Omental fat pad (tissue), 4 donors: ENCODE measurements around the gene CUL1. TPM values are rescaled to one million over a fixed set of nuclear protein-coding genes. Genes with fewer than 3 reads are reported as not detected.

ENCODE experiments used
- ATAC-seq: fragments of 150-250 bp; one replicate; pipeline ENCODE4 v1.9.1; 2016; ENCODE audit warnings: mild to moderate bottlenecking, moderate library complexity; ENCODE audit not compliant: low FRiP score
- DNase-seq: peaks from one replicate; pipeline ENCODE4 v3.0.0-alpha.2; 2019; ENCODE audit warnings: low spot score
- total RNA-seq, 4 donors: library from RNA; depleted of rRNA; stranded (reverse); fragments of >200 nt; gene quantifications; one replicate each; pipeline ENCODE4 v1.1.0, GENCODE V29; 2016
- TF ChIP-seq, protein P1 (sequence below), 3 donors: fragments of 450-650 bp; IDR thresholded peaks; one replicate each; pipeline ENCODE4 v1.5.1; 2016 to 2017; ENCODE audit warnings: antibody characterized with exemption in 3 of 3, mild to moderate bottlenecking in 3 of 3, moderate library complexity in 2 of 3

The CUL1 gene
- total RNA-seq, 4 donors from 2014 or later: 47.0 to 74.5 (median 55.7) TPM

DNA sequence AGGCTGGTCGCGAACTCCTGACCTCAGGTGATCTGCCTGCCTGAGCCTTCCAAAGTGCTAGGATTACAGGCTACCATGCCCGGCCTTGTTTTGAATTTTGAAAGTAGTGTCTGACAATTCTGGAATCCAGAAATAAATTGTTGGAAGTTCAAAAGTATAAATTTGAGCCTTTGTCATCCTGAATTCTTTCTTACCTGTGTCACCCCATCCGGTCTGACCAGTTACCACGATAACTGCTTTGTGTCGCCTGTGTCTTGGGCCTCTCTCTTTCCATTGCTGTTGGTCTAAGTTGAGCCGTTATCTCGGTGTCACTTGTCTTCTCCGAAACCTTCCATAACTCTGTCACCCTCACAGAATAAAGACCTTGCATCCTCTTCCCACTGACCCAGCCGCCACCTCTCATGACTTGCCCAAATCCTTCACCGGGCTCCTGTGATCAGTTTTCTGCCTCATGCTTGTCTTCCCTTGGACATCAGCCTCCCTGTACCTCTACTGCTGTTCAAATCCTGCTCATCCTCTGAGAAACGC is 18.6 kb downstream of the CUL1 start:
- no peak for DNase-seq
- TF ChIP-seq, protein P1, sequence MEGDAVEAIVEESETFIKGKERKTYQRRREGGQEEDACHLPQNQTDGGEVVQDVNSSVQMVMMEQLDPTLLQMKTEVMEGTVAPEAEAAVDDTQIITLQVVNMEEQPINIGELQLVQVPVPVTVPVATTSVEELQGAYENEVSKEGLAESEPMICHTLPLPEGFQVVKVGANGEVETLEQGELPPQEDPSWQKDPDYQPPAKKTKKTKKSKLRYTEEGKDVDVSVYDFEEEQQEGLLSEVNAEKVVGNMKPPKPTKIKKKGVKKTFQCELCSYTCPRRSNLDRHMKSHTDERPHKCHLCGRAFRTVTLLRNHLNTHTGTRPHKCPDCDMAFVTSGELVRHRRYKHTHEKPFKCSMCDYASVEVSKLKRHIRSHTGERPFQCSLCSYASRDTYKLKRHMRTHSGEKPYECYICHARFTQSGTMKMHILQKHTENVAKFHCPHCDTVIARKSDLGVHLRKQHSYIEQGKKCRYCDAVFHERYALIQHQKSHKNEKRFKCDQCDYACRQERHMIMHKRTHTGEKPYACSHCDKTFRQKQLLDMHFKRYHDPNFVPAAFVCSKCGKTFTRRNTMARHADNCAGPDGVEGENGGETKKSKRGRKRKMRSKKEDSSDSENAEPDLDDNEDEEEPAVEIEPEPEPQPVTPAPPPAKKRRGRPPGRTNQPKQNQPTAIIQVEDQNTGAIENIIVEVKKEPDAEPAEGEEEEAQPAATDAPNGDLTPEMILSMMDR (IDR thresholded peaks at IDR 0.05): no peak
- ATAC-seq: no peak

DNA sequence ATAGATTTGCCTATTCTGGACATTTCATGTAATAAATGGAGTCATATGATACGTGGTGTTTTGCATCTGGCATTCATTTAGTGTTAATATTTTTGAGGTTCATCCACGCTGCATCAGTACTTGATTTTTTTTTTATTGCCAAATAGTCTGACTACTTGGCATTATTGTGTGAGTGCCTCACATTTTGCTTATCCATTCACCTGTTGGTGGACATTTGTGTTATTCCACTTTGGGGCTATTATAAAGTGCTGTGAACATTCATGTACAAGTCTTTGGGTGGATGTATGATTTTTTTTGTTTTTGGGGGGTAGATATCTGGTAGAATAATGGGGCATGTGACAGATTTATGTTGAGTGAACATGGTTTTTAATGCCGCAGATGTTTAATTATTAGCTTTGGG is 19.7 kb downstream of the CUL1 start:
- ATAC-seq (no peak), DNase-seq (no peak)
- TF ChIP-seq, protein P1 (IDR thresholded peaks at IDR 0.05): no peak

DNA sequence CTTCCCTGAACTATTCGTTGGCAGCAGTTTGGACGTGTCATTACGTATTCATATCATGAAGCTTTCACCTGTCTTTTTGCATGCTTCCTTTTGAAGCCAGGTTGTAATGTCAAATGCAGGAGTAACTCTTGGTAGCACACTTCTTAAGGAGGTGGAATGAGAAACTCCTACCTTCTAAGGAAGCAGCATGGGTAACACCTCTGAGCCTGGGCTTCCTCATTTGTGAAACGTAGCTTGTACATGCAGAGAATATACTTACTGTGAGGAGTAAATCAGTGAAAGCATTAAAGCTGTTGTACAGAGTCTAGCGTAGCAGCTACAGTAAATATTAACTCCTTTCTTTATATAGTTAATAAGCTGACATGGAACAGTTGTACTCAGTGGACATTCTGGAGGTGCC is 21.1 kb downstream of the CUL1 start:
- ATAC-seq: no peak

DNA sequence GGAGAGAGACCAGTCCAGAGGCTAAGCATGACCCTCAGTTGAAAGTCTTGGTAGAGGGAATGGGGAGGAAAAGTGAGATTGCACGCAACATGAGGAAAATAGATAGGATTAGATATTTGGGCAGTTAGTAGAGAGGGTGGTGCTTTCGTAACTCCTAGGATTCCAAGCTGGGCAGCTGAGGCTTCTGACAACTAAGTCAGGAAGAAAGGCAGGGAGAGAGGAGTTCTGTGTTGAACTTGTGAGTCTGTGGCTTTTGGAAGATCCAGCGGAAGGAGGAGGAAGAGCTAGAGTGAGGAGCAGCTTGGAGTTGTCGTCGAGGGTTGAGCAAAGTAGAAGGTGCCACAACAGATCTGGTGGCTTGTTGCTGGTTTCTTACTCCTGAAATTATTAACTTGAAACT is 21.8 kb downstream of the CUL1 start:
- ATAC-seq (no peak), DNase-seq (no peak)
- TF ChIP-seq, protein P1 (IDR thresholded peaks at IDR 0.05): no peak

More for the DNA sequence above, 21.1 kb downstream of the CUL1 start:
- TF ChIP-seq, protein P1 (IDR thresholded peaks at IDR 0.05): no peak
- no peak for DNase-seq

DNA sequence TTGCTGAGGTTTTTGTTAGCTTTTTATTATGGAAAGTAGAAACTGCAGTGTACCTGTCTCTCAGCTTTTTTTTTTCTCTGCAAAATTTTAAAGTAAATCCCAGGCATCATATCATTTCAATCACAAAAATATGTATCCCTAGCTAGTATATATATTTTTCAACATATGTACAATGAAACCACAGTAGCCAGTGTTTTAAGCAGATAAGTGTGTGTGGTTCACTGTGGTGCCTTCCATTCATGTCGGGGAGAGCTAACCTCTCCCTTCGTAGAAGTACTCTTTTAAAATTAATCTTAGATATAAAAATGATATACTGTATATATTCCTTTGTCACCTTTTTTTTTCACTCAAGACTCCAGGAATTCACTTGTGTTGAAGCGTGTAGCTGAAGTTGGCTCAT is 22.7 kb downstream of the CUL1 start:
- DNase-seq (no peak), ATAC-seq (no peak)
- TF ChIP-seq, protein P1 (IDR thresholded peaks at IDR 0.05): no peak

DNA sequence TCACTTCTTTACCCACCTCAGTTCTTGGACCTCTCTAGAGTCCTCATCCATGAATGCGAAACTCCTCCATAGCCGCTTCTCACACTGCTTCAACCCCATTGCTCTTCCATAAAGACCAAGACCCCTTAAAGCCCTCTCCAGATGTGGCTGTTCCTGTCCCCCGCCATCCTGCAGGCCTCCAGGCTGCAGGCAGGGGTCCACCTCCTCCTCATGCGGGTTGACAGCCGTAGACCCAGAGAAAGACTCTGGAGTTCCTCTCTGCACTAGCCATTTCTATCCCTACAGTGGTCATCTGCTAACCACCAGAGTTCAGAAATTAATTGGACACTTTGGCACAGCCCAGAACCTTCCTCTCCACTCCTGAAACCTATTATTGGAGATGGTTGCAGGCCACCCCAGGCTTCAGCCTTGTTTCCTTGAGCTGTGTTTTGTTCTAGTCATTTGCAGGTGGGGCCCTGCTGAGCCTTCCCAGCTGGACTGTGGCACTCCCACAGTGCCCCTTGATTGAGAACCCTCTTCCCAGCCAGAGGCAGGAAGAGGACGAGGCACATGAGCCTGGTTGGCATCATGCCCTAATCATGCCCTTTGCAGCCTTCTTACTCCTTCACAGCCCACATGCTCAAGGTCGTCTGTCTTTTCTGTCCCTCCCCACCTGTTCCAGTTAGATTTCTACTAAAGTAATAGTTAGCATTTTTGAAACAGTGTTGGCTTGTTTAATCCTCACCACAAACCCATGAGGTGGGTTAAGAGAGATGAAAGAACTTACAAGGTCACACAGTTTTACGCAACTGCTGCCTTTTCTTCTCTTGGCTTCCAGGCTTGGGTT is 23.9 kb downstream of the CUL1 start:
- TF ChIP-seq, protein P1 (IDR thresholded peaks at IDR 0.05): no peak
- ATAC-seq: no peak

DNA sequence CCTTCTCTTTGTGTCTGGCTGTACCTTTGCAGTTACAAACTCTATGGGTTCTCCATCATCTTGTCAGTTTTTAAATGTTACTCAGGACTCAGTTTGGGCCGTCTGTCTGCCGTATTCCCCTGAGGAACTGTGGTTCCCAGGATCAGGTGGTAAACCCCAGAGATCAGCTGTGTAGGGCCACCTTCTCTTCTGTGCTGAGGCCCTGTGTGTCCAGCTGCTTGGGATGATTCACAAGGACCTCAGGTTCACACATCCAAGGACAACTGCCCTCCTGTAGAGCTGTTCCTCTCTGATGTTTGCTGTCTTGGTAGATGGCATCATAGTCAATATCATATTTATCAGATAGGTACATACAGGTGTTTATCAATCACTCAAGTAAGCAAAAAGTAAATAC is 24.5 kb downstream of the CUL1 start:
- no peak for ATAC-seq
- DNase-seq: no peak
- TF ChIP-seq, protein P1 (IDR thresholded peaks at IDR 0.05): no peak

More for the DNA sequence above, 23.9 kb downstream of the CUL1 start:
- no peak for DNase-seq
